GM19455 (cell line): Measurements from ENCODE around the gene FRMD5.

Experiments used
- ATAC-seq: cut with Tn5 transposase; IDR thresholded peaks from one replicate; pipeline ENCODE4 v1.9.1; 2021; ENCODE audit not compliant: unreplicated experiment

Gene FRMD5

GRCh38 chr15:44163370-44163769 is 31.7 kb downstream of the FRMD5 start:
- no peak for ATAC-seq

- ATAC-seq: no peak
These were observed 34.3 kb downstream of the FRMD5 start for GRCh38 chr15:44160796-44161195.

GRCh38 chr15:44159492-44159891 is 35.6 kb downstream of the FRMD5 start:
- no peak for ATAC-seq

GRCh38 chr15:44158111-44158510 is 37.0 kb downstream of the FRMD5 start:
- no peak for ATAC-seq

DNA sequence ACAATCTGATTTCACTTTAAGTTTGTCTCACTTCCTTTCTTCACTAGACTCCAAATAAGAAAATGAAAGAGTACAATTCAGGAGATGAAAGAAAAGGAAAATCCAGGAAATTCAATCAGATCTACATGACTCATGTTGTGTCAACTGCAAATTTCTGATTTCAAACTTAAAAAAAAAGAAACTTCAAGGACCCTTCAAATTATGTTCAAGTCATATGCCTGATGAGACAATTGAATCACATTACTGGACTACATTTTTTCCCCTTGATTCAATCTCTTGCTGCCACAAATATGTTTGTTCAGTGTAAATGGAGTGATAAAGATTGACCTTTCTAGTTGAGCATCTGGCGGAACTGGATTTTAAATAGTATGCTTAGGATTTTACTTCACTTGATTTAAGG is 37.4 kb downstream of the FRMD5 start:
- ATAC-seq: no peak

- ATAC-seq: no peak
These were observed 41.7 kb downstream of the FRMD5 start for GRCh38 chr15:44153352-44153751.

- ATAC-seq: no peak
These were observed 45.8 kb downstream of the FRMD5 start for GRCh38 chr15:44149224-44149623.

DNA sequence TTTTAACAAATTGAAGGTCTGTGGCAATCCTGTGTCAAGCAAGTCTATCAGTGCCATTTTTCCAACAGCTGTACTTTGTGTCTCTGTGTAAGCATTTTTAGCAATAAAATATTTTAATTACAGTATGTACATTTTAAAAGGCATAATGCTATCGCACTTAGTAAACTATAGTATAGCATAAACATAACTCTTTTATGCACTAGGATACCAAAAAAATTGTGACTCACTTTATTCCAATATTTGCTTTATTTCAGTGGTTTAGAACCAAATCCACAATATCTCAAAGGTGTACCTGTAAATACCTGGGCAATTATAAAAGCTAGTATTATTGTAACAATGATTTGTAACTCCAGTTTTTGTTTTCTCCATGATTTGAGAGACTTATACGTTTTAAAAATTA is 46.5 kb downstream of the FRMD5 start:
- no peak for ATAC-seq

- no peak for ATAC-seq
These were observed 47.4 kb downstream of the FRMD5 start for GRCh38 chr15:44147636-44148035.

GRCh38 chr15:44145495-44145894 is 49.6 kb downstream of the FRMD5 start:
- ATAC-seq: no peak

- ATAC-seq: no peak
These were observed 50.1 kb downstream of the FRMD5 start for GRCh38 chr15:44144992-44145391.

DNA sequence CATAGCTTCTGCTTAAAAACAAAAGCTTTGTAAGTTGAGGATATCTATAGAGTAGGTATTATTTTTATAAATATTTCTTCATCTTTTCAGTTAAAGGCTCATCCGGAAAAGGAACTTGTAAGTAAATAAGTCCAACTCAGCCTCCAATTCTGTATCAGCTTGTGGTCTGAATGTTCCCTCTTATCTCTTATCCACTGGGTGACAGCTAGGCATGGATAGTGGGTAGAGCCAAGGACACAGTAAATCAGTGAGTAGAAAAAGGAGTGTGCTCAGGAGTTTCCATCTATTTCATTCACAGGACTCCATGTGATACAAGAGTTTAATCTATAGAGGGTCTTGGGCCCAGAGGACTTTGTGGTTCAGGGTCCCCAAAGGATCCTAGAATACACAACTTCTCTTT is 50.9 kb downstream of the FRMD5 start:
- ATAC-seq: no peak

DNA sequence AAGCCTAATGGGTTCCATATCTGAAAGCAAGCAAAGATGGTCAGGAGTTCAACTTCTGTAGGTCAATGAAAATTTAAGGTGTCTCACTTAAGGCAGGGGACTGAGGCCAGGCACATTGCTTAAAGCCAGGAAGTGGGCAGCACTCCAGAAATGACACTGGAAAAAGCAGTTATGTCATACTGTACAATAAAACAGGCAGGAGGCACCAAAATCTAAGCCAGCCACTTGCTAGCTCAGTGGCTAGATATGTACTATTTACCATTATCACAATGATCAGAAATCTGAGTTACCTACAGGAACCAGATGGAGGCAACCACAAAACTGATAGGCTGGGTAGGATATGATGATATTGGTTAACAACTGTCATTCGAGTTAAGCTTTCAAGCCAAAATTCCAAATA is 57.3 kb downstream of the FRMD5 start:
- ATAC-seq: no peak

DNA sequence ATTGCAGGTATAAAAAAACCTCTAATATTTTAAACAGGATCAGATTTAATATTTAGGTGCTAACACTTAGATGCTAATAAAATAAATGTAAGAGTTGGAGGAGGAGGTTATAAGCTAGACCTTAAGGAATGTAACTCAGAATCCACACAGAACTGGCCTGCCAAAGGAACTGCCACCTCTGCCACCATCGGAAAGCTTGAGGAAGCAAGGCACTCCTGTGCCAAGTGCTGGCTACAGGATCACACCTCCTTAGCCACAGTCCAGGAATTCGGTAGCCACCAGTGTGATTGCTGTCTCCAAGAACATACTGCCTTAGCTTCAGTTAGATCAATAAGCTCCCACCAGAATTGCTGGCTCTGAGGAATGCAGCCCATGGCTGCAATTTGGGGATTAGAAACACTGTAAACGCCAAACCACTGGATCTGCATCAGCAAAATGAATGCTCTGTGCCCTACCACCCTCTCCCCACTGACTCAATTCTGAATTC is 58.0 kb downstream of the FRMD5 start:
- no peak for ATAC-seq

- no peak for ATAC-seq
These were observed 63.0 kb downstream of the FRMD5 start for GRCh38 chr15:44132057-44132456.

DNA sequence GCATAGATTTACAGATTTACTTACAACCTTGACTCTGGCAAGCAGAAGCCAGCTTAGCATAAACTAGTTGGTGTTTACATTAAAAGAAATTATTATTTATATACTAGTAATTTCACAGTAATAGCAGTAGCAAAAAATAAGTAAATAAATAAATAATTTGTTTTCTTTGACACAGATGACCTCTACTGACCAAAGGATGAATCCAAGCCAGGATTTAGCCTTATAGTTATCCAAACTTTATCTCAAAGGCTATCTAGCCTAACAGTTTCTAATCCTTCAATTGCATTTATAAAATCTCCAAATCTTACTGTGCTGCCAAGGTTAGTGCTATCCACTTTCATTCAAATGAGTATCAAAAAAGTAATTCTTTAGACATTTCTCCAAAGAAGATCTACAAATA is 64.3 kb downstream of the FRMD5 start:
- ATAC-seq: no peak

DNA sequence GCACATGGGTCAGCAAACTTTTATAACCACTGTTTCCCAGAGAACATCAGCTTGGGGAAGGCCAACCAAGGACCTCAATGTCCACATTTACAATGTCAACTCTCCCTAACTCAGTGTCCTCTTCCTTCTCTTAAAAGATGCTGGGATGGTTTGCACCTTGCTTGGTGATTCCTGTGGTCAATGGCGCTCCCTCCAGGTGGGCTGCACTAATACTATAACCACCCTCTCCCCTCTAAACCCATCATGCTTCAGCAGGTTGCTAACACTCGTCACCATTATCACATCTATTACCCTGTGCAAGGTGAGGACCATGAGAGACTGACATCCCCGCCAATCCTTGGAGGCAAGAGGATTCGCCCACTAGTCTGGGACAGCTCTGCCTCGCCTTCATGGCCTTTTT is 65.2 kb downstream of the FRMD5 start:
- no peak for ATAC-seq

DNA sequence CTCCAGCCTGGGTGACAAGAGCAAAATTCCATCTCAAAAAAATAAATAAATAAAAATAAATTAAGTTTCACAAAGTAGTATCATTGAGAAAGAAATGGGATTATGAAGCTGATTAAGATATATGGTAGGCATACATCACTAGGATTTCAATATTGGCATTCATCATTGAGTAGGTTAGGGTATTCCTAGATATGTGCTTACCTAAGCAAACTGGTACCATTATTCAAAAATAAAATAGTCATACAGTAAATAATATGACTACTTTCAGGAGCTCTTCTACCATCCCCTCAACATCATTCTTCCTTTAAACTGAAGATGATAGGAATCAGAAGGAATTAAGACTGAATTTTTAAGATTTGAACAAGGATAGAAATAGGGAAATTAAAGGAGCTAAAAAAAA is 66.6 kb downstream of the FRMD5 start:
- ATAC-seq: no peak

GRCh38 chr15:44125879-44126278 is 69.2 kb downstream of the FRMD5 start:
- no peak for ATAC-seq

DNA sequence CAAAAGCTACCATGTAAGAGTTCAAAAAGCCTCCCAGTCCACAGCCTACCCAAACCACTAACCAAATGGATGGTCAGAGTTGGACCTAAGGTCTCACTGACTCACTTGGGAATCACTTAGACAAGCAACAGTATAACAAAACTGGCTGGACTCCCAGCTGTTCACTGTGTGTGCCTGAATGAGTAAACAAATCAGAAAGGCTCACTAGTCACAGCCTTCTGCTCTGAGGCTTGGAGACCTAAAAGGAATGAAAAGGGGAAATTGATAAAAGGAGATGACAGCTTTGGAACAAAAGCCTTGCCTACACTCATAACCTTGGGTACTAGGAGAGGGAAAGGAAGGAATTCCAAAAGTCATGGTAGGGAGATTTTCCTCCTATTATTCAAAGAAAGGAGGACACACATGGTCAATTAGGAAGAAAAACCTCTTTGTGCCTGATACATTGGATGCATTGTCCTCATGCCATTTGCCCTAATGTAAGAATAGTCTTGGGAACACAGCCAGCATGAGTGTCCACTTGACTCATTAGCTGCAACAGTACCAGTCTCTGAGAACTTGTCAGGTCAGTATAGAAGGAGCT is 92.3 kb downstream of the FRMD5 start:
- ATAC-seq: no peak

DNA sequence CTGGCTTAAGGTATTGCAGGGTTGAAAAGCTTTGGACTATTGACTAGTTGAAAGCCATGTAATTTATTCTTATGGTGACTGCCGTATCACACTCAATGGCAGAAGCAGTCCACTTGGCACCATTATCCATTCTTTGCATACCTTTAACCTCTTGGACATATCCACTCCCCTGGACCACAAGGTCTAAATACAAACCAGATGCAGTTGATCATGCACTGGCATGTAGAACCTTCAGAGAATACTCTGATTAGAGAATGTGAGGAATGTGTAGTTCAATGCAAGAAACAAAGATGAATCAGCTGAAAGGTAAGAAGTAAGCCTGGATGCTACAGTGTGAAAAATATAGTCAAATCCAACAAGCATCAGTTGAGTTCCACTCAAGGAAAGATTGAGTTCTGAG is 93.1 kb downstream of the FRMD5 start:
- ATAC-seq: no peak

DNA sequence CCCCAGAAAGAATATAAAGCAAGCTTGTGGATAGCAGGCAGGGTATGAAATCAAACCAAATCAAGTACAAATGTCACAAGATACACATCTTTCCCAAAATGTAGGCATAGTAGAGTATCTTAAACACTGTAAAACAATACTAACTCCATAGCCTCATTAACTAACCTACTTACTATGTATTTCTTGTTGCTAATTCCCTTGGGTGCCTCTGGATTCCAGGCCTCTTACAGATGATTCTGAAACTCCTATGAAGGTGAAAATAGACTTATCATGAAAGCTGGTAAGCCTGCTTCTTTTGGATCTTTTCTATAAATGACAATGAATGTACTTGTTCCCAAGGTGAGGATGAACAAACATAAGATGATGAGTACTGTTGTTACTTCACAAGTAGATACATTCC is 93.8 kb downstream of the FRMD5 start:
- no peak for ATAC-seq

- ATAC-seq: no peak
These were observed 95.4 kb downstream of the FRMD5 start for GRCh38 chr15:44099671-44100070.

DNA sequence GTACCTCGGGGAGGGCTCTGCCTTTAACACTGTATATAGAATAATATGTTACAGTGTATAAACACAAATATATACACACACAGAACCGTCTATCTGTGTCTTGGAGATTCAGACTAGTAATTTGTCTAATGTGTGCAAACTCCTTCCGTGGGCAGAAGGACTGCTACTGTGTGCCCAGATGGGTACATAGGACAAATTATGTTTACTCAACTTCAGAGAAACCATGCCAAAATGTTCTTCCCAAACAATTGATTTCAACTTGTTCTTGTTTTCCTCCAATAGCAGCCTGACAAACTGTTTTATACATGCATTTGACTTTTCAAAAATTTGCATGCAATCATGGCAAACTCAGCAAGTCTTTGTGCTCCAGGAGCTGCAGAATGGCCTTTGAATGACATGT is 97.5 kb downstream of the FRMD5 start:
- no peak for ATAC-seq
